H9 (cell line): Measurements from ENCODE around the gene USP43. TPM values are rescaled to one million over a fixed set of nuclear protein-coding genes. Genes with fewer than 3 reads are reported as not detected.

Experiments used
- DNase-seq: peaks from one replicate; pipeline ENCODE4 v3.0.0-alpha.2; 2017
- H2AFZ ChIP-seq: one replicate; pipeline ENCODE4 v1.6.1; 2013; ENCODE audit warnings: mild to moderate bottlenecking, low read length, control low read depth, moderate library complexity
- H2AK5ac ChIP-seq: 2 replicates; pipeline ENCODE4 v1.6.1; 2013; ENCODE audit warnings: low read length, control low read depth, mixed read lengths; ENCODE audit not compliant: insufficient read length
- H2BK120ac ChIP-seq: one replicate; pipeline ENCODE4 v1.6.1; 2013; ENCODE audit warnings: low read depth, mild to moderate bottlenecking, low read length, control low read depth, inconsistent platforms; ENCODE audit not compliant: poor library complexity, severe bottlenecking
- H2BK12ac ChIP-seq: 2 replicates; pipeline ENCODE4 v1.6.1; 2013; ENCODE audit warnings: low read length, control low read depth, mixed read lengths, low read depth; ENCODE audit not compliant: insufficient read length
- H2BK15ac ChIP-seq: 2 replicates; pipeline ENCODE4 v1.6.1; 2013; ENCODE audit warnings: low read depth, low read length, control low read depth
- H2BK20ac ChIP-seq: one replicate; pipeline ENCODE4 v1.6.1; 2013; ENCODE audit warnings: low read depth, mild to moderate bottlenecking, low read length, control low read depth, inconsistent platforms; ENCODE audit not compliant: poor library complexity, severe bottlenecking
- H2BK5ac ChIP-seq: 2 replicates; pipeline ENCODE4 v1.6.1; 2013; ENCODE audit warnings: low read length, control low read depth, mixed read lengths; ENCODE audit not compliant: insufficient read length
- H3K14ac ChIP-seq: 2 replicates; pipeline ENCODE4 v1.6.1; 2013; ENCODE audit warnings: low read length, control low read depth; ENCODE audit not compliant: insufficient read depth
- H3K18ac ChIP-seq: 2 replicates; pipeline ENCODE4 v1.6.1; 2013; ENCODE audit warnings: low read depth, mild to moderate bottlenecking, mixed read lengths, low read length, control low read depth; ENCODE audit not compliant: insufficient read length
- H3K23ac ChIP-seq: 2 replicates; pipeline ENCODE4 v1.6.1; 2013; ENCODE audit warnings: low read length, control low read depth, mixed read lengths, low read depth; ENCODE audit not compliant: insufficient read length
- H3K23me2 ChIP-seq: 2 replicates; pipeline ENCODE4 v1.6.1; 2013; ENCODE audit warnings: low read depth, mild to moderate bottlenecking, mixed read lengths, low read length, control low read depth; ENCODE audit not compliant: insufficient read length, poor library complexity, severe bottlenecking
- H3K27ac ChIP-seq: 2 replicates; pipeline ENCODE4 v1.5.1; 2013; ENCODE audit warnings: low read length, control low read depth, mixed read lengths, low read depth; ENCODE audit not compliant: insufficient read length
- H3K27me3 ChIP-seq: 2 replicates; pipeline ENCODE4 v1.6.1; 2013; ENCODE audit warnings: low read length, control low read depth, inconsistent platforms; ENCODE audit not compliant: insufficient read depth
- H3K4ac ChIP-seq: 2 replicates; pipeline ENCODE4 v1.6.1; 2013; ENCODE audit warnings: low read depth, mild to moderate bottlenecking, control low read depth, inconsistent platforms, low read length, moderate library complexity
- H3K4me1 ChIP-seq: 2 replicates; pipeline ENCODE4 v1.6.1; 2013; ENCODE audit warnings: low read length, control low read depth, inconsistent platforms; ENCODE audit not compliant: insufficient read depth
- H3K4me2 ChIP-seq: 2 replicates; pipeline ENCODE4 v1.6.1; 2013; ENCODE audit warnings: low read length, control low read depth, mixed read lengths; ENCODE audit not compliant: insufficient read length, insufficient read depth
- H3K56ac ChIP-seq: 2 replicates; pipeline ENCODE4 v1.6.1; 2013; ENCODE audit warnings: low read depth, mild to moderate bottlenecking, mixed read lengths, low read length, control low read depth; ENCODE audit not compliant: insufficient read length
- H3K79me1 ChIP-seq: 2 replicates; pipeline ENCODE4 v1.6.1; 2013; ENCODE audit warnings: low read depth, mild to moderate bottlenecking, moderate library complexity, low read length, control low read depth, inconsistent platforms; ENCODE audit not compliant: insufficient read depth, poor library complexity, severe bottlenecking
- H3K79me2 ChIP-seq: 2 replicates; pipeline ENCODE4 v1.6.1; 2013; ENCODE audit warnings: low read length, control low read depth, inconsistent platforms; ENCODE audit not compliant: insufficient read depth
- H3K9ac ChIP-seq: 2 replicates; pipeline ENCODE4 v1.6.1; 2013; ENCODE audit warnings: low read length, control low read depth, mixed read lengths; ENCODE audit not compliant: insufficient read length; ENCODE audit errors: extremely low read depth
- H3K9me3 ChIP-seq: one replicate; pipeline ENCODE4 v1.6.1; 2013; ENCODE audit warnings: low read depth, low read length, inconsistent platforms; ENCODE audit not compliant: control insufficient read depth
- H3T11ph ChIP-seq: one replicate; pipeline ENCODE4 v1.6.1; 2013; ENCODE audit warnings: mild to moderate bottlenecking, low read length, control low read depth, inconsistent platforms
- H4K20me1 ChIP-seq: one replicate; pipeline ENCODE4 v1.6.1; 2013; ENCODE audit not compliant: control insufficient read depth, insufficient read length, insufficient read depth
- H4K5ac ChIP-seq: 2 replicates; pipeline ENCODE4 v1.6.1; 2013; ENCODE audit warnings: low read depth, mild to moderate bottlenecking, mixed read lengths, low read length, control low read depth; ENCODE audit not compliant: insufficient read length
- H4K8ac ChIP-seq: replicated peaks from 2 replicates; pipeline ENCODE4 v1.6.1; 2013; ENCODE audit warnings: low read length, control low read depth, mixed read lengths, low read depth; ENCODE audit not compliant: insufficient read length
- H4K91ac ChIP-seq: 2 replicates; pipeline ENCODE4 v1.6.1; 2013; ENCODE audit warnings: low read depth, mild to moderate bottlenecking, moderate library complexity, mixed read lengths, low read length, control low read depth; ENCODE audit not compliant: insufficient read length
- H3K27ac Mint-ChIP-seq, 3 experiments: 2 replicates in 2 of 3; 3 replicates in 1 of 3; pipeline ENCODE4 v1.8.0; 2020 to 2021; ENCODE audit warnings: mixed read lengths in 3 of 3, mild to moderate bottlenecking in 1 of 3, moderate library complexity in 1 of 3
- H3K27me3 Mint-ChIP-seq: 2 replicates; pipeline ENCODE4 v1.8.0; 2021; ENCODE audit warnings: low read depth, mild to moderate bottlenecking, moderate library complexity, mixed read lengths
- H3K36me3 Mint-ChIP-seq, 3 experiments: 2 replicates in 2 of 3; 3 replicates in 1 of 3; pipeline ENCODE4 v1.8.0; 2020 to 2021; ENCODE audit warnings: low read depth in 3 of 3, mixed read lengths in 3 of 3; ENCODE audit not compliant: insufficient read depth in 1 of 3
- H3K4me1 Mint-ChIP-seq, 2 experiments: 2 replicates each; pipeline ENCODE4 v1.8.0; 2020; ENCODE audit warnings: mixed read lengths in 2 of 2
- H3K4me3 Mint-ChIP-seq, 2 experiments: 2 replicates in 1 of 2; 3 replicates in 1 of 2; pipeline ENCODE4 v1.8.0; 2020 to 2021; ENCODE audit warnings: mild to moderate bottlenecking in 2 of 2, mixed read lengths in 2 of 2, moderate library complexity in 1 of 2
- H3K9me3 Mint-ChIP-seq, 2 experiments: 2 replicates in 1 of 2; 3 replicates in 1 of 2; pipeline ENCODE4 v1.8.0; 2020; ENCODE audit warnings: mild to moderate bottlenecking in 2 of 2, mixed read lengths in 2 of 2, moderate library complexity in 1 of 2
- CTCF ChIP-seq: fragments of 200-600 bp; sonication (generic); conservative IDR thresholded peaks from 3 replicates; pipeline ENCODE4 v1.8.0; 2021; ENCODE audit warnings: antibody characterized with exemption, mild to moderate bottlenecking
- WGBS: extraction: QIAGEN DNeasy Blood & Tissue Kit; methylation state at CpG from one replicate; pipeline ENCODE4 v1.1.7; 2013; ENCODE audit warnings: missing lambda C conversion rate, low lambda C conversion rate, mixed read lengths; ENCODE audit not compliant: insufficient read length; ENCODE audit errors: extremely low coverage; 5-methylcytosine and 5-hydroxymethylcytosine counted together
- total RNA-seq: library from RNA; stranded (reverse); gene quantifications from 2 replicates; pipeline ENCODE4 v1.2.1, GENCODE V29; 2021

Gene USP43
- total RNA-seq, 1 experiment from 2014 or later: 5.2 TPM

GRCh38 chr17:9635340-9635739 lies 10.0 kb upstream of the USP43 start:
- no peak for DNase-seq
- no peak overlapping the region for H2BK12ac ChIP-seq
- H2AFZ ChIP-seq: no peak overlapping the region
- H3K23ac ChIP-seq: no peak overlapping the region
- no peaks in the 10 kb centered on the region for H3K9me3 Mint-ChIP-seq
- no peak overlapping the region for H4K5ac ChIP-seq
- TF ChIP-seq CTCF: no peak
- H4K20me1 ChIP-seq: no peaks in the 10 kb centered on the region
- peaks cover 2% of the 10 kb centered on the region; the same call in 1 of the 2 replicates for H3K27me3 Mint-ChIP-seq
- no peak overlapping the region for H3K14ac ChIP-seq
- H3K9me3 ChIP-seq: no peaks in the 10 kb centered on the region
- H4K8ac ChIP-seq: no peak overlapping the region
- no peak overlapping the region for H3K27ac Mint-ChIP-seq
- H3K4me3 Mint-ChIP-seq: no peak overlapping the region
- no peak overlapping the region for H3K56ac ChIP-seq
- H3K36me3 Mint-ChIP-seq: no peaks in the 10 kb centered on the region; a peak in 1 of 7 replicates
- no peaks in the 10 kb centered on the region for H3K27me3 ChIP-seq
- H4K91ac ChIP-seq: no peak overlapping the region
- no peaks in the 10 kb centered on the region for H3K79me1 ChIP-seq
- no peak overlapping the region for H3K18ac ChIP-seq
- no peak overlapping the region for H2AK5ac ChIP-seq
- H3K79me2 ChIP-seq: no peaks in the 10 kb centered on the region
- no peak overlapping the region for H2BK5ac ChIP-seq
- no peak overlapping the region for H2BK15ac ChIP-seq
- H3K4me1 Mint-ChIP-seq: peaks cover 0 to 6% of the 10 kb centered on the region in 2 experiments; a peak in 2 of 4 replicates
- H3K4me1 ChIP-seq: no peaks in the 10 kb centered on the region
- H3K27ac ChIP-seq: no peak overlapping the region
- no peak overlapping the region for H3K9ac ChIP-seq
- no CpG with 5 or more reads among the region's 6 CpGs for WGBS
- H3K4ac ChIP-seq: no peak overlapping the region
- H2BK120ac ChIP-seq: no peak overlapping the region
- no peaks in the 10 kb centered on the region for H3K23me2 ChIP-seq
- no peak overlapping the region for H3K4me2 ChIP-seq
- H3T11ph ChIP-seq: no peak overlapping the region
- H2BK20ac ChIP-seq: no peak overlapping the region
